WI38 (cell line): Measurements from ENCODE around the gene DST.

Experiments
- H3K4me3 ChIP-seq: 2 replicates; pipeline ENCODE4 v1.5.1; 2011; ENCODE audit warnings: low read depth, mild to moderate bottlenecking, control low read depth, low read length
- CTCF ChIP-seq: IDR thresholded peaks from 2 replicates; pipeline ENCODE4 v1.5.1; 2012; ENCODE audit warnings: low read depth, mild to moderate bottlenecking, control low read depth, low read length

Gene DST

GRCh38 chr6:56515081-56515905 is 127.4 kb downstream of the DST start:
- no peak for TF ChIP-seq CTCF
- no peak overlapping the region for H3K4me3 ChIP-seq

- H3K4me3 ChIP-seq = no peak overlapping the region
- no peak for TF ChIP-seq CTCF
Measured at GRCh38 chr6:56514395-56514794, 128.3 kb downstream of the DST start.

- no peak overlapping the region for H3K4me3 ChIP-seq
- no peak for TF ChIP-seq CTCF
Measured at GRCh38 chr6:56513631-56514030, 129.1 kb downstream of the DST start.

GRCh38 chr6:56511591-56511990 is 131.1 kb downstream of the DST start:
- no peak overlapping the region for H3K4me3 ChIP-seq
- TF ChIP-seq CTCF = no peak

GRCh38 chr6:56510984-56511531 is 131.6 kb downstream of the DST start:
- no peak for TF ChIP-seq CTCF

GRCh38 chr6:56509031-56509430 is 133.7 kb downstream of the DST start:
- no peak for TF ChIP-seq CTCF
- no peak overlapping the region for H3K4me3 ChIP-seq

More at GRCh38 chr6:56510984-56511531, 131.6 kb downstream of the DST start:
- no peak overlapping the region for H3K4me3 ChIP-seq

GRCh38 chr6:56507517-56507916 is 135.2 kb downstream of the DST start:
- no peak for TF ChIP-seq CTCF
- no peak overlapping the region for H3K4me3 ChIP-seq
